ENCODE data around the gene MLLT10.
A peak's percentile ranks its signal among the peaks of the same experiment; 100 is the strongest.

Gene MLLT10

DNA sequence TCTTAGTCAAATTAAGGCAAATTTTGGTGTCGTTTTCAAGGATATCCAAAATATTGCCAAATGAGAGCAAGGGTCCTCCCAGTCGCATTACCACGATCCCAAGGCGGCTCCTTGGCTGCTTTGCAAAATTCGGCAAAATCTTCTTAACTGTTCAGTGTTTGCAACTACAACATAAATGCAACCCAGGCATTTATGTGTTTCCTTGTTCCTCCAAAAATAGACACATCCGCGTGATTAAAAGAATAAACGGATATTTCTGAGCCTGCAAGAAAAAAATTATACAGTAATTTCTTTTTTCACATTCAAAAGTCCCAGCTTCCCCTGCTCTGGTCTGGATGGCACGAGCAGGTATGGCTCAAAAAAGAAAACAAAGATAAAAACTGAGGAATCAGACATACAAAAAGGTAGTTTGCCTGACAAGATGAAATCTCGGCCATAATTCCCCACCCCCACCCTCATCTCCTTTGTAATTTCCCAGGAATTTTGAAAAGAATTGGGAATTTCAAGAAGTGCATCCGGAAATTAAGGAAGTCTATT, 14.6 kb upstream of the MLLT10 start:
- FAIRE-seq = peak; percentile 48
- no peak for TF ChIP-seq POLR2A (IDR thresholded peaks at IDR 0.05; ENCODE audit: low read depth, low read length)
- no peak for DNase-seq (ENCODE audit: insufficient read length)

GRCh38 chr10:21519941-21520436, 14.0 kb upstream of the MLLT10 start:
- TF ChIP-seq POLR2AphosphoS5 (IDR thresholded peaks at IDR 0.05; ENCODE audit: low read depth, low read length) (no peak), POLR2A (IDR thresholded peaks at IDR 0.05; ENCODE audit: low read depth, low read length) (no peak)
- peak; percentile 5 for FAIRE-seq
- no peak for DNase-seq (ENCODE audit: insufficient read length)

DNA sequence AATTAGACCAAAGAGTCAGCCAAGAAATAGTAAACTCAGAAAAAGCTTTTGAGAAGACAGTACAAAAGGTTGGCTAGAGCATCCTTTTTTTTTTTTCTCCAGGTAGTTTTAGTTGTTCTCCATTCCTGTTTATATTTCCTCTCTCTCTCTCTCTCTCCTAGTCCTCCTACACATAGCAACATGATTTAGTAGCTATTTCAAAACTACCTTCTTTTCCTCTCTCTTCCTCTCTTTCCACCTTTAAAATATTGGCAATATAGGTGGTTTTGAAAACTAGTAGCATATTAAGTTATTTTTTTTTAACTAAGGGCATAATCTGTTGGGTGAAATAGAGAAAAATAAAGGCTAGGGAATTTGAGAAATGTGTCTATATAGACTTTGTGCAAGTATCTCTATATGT, 13.5 kb upstream of the MLLT10 start:
- DNase-seq (ENCODE audit: insufficient read length) (no peak), FAIRE-seq (no peak)
- TF ChIP-seq POLR2A (IDR thresholded peaks at IDR 0.05; ENCODE audit: low read depth, low read length) (no peak), POLR2AphosphoS5 (IDR thresholded peaks at IDR 0.05; ENCODE audit: low read depth, low read length) (no peak), TAF1 (IDR thresholded peaks at IDR 0.05; ENCODE audit: borderline replicate concordance, low read depth, low read length) (no peak)

DNA sequence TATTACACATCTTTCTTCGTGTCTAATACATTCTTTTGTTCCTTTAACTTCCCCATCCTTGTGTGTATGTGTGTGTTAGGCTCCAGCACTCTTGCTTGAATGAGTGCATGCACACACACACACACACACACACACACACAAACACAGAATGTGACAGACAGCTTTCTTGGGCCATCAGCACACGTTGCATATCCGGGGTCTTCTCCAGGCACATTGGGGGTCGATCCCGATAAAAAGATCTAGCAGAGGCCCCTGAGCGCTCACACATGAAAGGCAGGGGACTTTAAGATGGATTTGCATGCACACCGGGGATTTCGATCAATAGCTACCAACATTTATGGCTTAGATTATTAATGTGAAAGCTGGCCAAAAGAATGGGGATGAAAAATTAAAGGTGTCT, 13.1 kb upstream of the MLLT10 start:
- no peak for TF ChIP-seq POLR2A (IDR thresholded peaks at IDR 0.05; ENCODE audit: low read depth, low read length)
- no peak for TF ChIP-seq TAF1 (IDR thresholded peaks at IDR 0.05; ENCODE audit: borderline replicate concordance, low read depth, low read length)
- no peak for TF ChIP-seq POLR2AphosphoS5 (IDR thresholded peaks at IDR 0.05; ENCODE audit: low read depth, low read length)
- FAIRE-seq (no peak), DNase-seq (ENCODE audit: insufficient read length) (no peak)

GRCh38 chr10:21521751-21522533, 12.1 kb upstream of the MLLT10 start:
- FAIRE-seq (no peak), DNase-seq (ENCODE audit: insufficient read length) (no peak)
- TF ChIP-seq TAF1 (IDR thresholded peaks at IDR 0.05; ENCODE audit: borderline replicate concordance, low read depth, low read length) (no peak), POLR2AphosphoS5 (IDR thresholded peaks at IDR 0.05; ENCODE audit: low read depth, low read length) (no peak)

GRCh38 chr10:21522631-21523406, 11.2 kb upstream of the MLLT10 start:
- no peak for FAIRE-seq
- TF ChIP-seq POLR2A (IDR thresholded peaks at IDR 0.05; ENCODE audit: low read depth, low read length) = no peak
- TF ChIP-seq TAF1 (IDR thresholded peaks at IDR 0.05; ENCODE audit: borderline replicate concordance, low read depth, low read length) = no peak
- no peak for TF ChIP-seq POLR2AphosphoS5 (IDR thresholded peaks at IDR 0.05; ENCODE audit: low read depth, low read length)
- DNase-seq (ENCODE audit: insufficient read length) = no peak

DNA sequence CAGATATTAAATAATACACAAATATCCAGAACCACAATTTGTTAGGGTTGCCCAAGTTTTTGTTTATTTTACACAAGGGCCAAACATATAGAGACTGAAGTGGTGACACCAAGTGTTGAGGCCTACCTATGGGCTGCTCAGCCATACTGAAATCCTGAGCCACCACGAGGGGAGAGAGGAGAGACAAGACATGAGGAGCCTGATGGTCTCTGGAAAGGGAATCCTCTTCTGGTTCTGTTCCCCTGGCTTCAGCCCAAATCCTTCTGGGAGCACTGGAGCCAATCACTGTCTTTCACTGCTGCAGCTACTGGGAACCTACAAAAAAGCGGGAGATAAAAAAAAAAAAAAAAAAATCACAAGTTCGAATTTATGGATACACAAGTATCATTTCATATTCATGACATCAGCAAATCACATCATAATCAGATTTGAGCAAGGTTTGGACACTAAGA, 10.4 kb upstream of the MLLT10 start:
- TF ChIP-seq POLR2A (IDR thresholded peaks at IDR 0.05; ENCODE audit: low read depth, low read length) (no peak), TAF1 (IDR thresholded peaks at IDR 0.05; ENCODE audit: borderline replicate concordance, low read depth, low read length) (no peak), POLR2AphosphoS5 (IDR thresholded peaks at IDR 0.05; ENCODE audit: low read depth, low read length) (no peak)
- DNase-seq (ENCODE audit: insufficient read length) = no peak
- no peak for FAIRE-seq

DNA sequence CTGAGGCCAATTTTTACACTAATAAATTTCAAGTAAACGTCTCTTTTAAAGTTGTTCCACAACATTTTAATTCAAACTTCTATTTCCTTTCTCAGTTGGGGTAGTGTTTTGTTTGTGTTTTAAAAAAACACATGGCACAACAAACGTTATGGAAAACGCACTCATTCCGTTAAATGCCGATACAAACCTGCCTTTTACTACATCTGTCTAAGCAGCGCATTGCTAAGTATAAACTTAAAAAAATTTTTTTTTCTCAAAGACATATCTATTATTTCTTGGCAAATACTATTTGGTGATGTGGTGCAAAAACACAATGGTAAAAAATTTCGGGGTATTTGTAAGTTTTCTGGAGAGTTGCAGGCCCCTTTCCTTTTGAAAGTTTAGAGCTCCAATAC, 9.9 kb upstream of the MLLT10 start:
- FAIRE-seq = no peak
- no peak for TF ChIP-seq POLR2A (IDR thresholded peaks at IDR 0.05; ENCODE audit: low read depth, low read length)
- no peak for TF ChIP-seq TAF1 (IDR thresholded peaks at IDR 0.05; ENCODE audit: borderline replicate concordance, low read depth, low read length)
- no peak for TF ChIP-seq POLR2AphosphoS5 (IDR thresholded peaks at IDR 0.05; ENCODE audit: low read depth, low read length)
- no peak for DNase-seq (ENCODE audit: insufficient read length)

GRCh38 chr10:21524526-21525366, 9.3 kb upstream of the MLLT10 start:
- peak; percentile 51 for FAIRE-seq
- no peak for DNase-seq (ENCODE audit: insufficient read length)
- TF ChIP-seq POLR2AphosphoS5 (IDR thresholded peaks at IDR 0.05; ENCODE audit: low read depth, low read length) (no peak), POLR2A (IDR thresholded peaks at IDR 0.05; ENCODE audit: low read depth, low read length) (no peak), TAF1 (IDR thresholded peaks at IDR 0.05; ENCODE audit: borderline replicate concordance, low read depth, low read length) (no peak)

GRCh38 chr10:21525367-21526187, 8.5 kb upstream of the MLLT10 start, which contains the start of gene SKIDA1:
TSS of gene SKIDA1 (minus strand) at chr10:21525682. CDS start at chr10:21517822, 7,860 bp downstream.
- DNase-seq (ENCODE audit: insufficient read length) (no peak), FAIRE-seq (no peak)
- no peak; the same call in 1 of the 2 replicates for TF ChIP-seq POLR2A (IDR thresholded peaks at IDR 0.05; ENCODE audit: low read depth, low read length)
- no peak; the same call in 1 of the 2 replicates for TF ChIP-seq TAF1 (IDR thresholded peaks at IDR 0.05; ENCODE audit: borderline replicate concordance, low read depth, low read length)
- no peak for TF ChIP-seq POLR2AphosphoS5 (IDR thresholded peaks at IDR 0.05; ENCODE audit: low read depth, low read length)
